Gastrocnemius medialis (tissue), 4 donors: ENCODE results near the gene LCE2C.

Experiments used
- CTCF ChIP-seq, 5 experiments: fragments of 450-650 bp in 3 of 5; fragments of 200-600 bp in 2 of 5; sonication (generic) in 2 of 5; IDR thresholded peaks in 4 of 5; conservative IDR thresholded peaks in 1 of 5; 1 replicate in 4 of 5; 2 replicates in 1 of 5; pipeline ENCODE4 v1.5.1; 2016 to 2019; ENCODE audit warnings: antibody characterized with exemption in 5 of 5, mild to moderate bottlenecking in 3 of 5, moderate library complexity in 3 of 5
- POLR2A ChIP-seq, 2 donors: fragments of 450-650 bp; IDR thresholded peaks; one replicate each; pipeline ENCODE4 v1.6.1; 2017; ENCODE audit warnings: antibody characterized with exemption in 2 of 2, mild to moderate bottlenecking in 2 of 2, moderate library complexity in 2 of 2

GRCh38 chr1:152643945-152644344 lies 31.1 kb upstream of the LCE2C start:
- TF ChIP-seq CTCF (IDR thresholded peaks at IDR 0.05 in 4 of 5, conservative IDR thresholded peaks at IDR 0.05 in 1 of 5) (no peak), POLR2A (IDR thresholded peaks at IDR 0.05) (no peak)
